Measurements from ENCODE around the gene SSR1.
A peak's percentile ranks its signal among the peaks of the same experiment; 100 is the strongest.
"Not testable (repeated sequence)": the region's sequence is repeated elsewhere in the genome, so short reads cannot be mapped to it uniquely, and the experiment has no call there.

The SSR1 gene

DNA sequence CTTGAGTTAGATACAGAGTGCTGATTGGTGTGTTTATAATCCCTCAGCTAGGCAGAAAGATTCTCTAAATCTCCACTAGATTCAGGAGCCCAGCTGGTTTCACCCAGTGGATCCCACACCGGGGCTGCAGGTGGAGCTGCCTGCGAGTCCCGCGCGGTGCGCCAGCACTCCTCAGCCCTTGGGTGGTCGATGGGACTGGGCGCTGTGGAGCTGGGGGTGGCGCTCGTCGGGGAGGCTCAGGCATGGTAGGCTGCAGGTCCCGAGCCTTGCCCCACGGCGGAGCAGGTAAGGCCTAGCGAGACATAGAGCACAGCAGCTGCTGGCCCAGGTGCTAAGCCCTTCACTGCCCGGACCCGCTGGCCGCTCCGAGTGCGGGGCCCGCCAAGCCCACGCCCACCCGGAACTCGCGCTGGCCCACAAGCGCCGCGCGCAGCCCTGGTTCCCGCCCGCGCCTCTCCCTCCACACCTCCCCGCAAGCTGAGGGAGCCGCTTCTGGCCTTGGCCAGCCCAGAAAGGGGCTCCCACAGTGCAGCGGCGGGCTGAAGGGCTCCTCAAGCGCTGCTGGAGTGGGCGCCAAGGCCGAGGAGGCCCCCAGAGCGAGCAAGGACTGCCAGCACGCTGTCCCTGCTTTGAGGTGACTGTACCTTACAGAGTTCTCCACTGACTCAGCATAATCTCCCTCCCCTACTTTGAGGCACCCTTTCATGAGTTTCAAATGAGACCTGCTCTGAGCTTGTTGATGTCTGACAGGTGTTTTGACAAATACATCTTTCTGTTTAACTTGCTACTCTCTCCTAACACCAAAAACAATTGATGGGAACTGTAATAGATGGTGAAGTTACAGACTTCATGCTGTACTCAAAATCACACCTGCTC, 3.9 kb upstream of the SSR1 start:
- DNase-seq = no peak

DNA sequence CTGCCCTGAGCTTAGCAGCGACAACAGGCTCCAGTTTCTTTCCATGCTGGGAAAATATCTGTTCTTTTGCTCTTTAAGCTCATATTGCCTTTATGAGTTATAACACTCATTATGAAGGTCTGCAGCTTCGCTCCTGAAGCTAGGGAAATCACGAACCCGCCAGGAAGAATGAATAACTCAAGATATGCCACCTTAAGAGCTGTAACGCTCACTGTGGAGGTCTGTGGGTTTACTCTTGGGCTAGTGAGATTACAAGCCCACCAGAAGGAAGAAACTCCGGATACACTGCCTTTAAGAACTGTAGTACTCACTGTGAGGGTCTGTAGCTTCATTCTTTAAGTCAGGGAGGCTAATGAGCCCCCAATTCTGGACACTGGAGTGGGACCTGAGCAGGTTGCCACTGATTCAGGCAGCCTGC, 3.0 kb upstream of the SSR1 start:
- no peak for DNase-seq

DNA sequence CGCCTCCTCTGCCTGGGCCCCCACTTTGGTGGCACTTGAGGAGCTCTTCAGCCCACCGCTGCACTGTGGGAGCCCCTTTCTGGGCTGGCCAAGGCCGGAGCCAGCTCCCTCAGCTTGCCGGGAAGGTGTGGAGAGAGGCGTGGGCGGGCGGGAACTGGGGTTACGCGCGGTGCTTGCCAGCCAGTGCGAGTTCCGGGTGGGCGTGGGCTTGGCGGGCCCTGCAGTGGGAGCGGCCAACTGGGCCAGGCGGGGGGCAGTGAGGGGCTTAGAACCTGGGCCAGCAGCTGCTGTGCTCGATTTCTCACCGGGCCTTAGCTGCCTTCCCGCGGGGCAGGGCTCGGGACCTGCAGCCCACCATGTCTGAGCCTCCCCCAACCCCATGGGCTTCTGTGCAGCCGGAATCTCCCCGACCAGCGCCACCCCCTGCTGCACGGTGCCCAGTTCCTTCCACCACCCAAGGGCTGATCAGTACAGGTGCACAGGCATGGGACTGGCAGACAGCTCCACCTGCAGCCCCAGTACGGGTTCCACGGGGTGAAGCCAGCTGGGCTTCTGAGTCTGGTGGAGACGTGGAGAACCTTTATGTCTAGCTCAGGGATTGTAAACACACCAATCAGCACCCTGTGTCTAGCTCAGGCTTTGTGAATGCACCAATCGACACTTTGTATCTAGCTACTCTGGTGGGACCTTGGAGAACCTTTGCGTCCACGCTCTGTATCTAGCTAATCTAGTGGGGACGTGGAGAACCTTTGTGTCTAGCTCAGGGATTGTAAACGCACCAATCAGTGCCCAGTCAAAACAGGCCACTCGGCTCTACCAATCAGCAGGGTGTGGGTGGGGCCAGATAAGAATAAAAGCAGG, 2.3 kb upstream of the SSR1 start:
- DNase-seq = not testable (repeated sequence)

DNA sequence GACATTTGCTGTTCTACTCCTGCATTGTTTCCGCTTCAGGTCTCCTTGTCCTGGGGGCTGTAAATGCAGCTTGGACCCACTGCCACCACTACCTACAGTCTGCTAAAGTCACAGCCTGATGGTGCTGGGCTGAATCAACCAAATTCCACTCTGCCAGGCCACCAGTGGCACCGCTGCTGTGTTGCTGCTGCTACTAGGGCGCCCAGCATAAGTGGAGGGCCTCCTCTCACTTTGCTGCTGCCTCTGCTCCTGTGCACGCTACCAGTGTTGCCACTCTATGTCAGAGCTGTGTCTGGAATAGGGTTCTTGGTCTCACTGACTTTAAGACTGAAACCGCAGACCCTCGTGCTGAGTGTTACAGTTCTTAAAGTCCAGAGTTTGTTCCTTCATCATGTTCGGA, 1.4 kb upstream of the SSR1 start:
- no peak for DNase-seq

DNA sequence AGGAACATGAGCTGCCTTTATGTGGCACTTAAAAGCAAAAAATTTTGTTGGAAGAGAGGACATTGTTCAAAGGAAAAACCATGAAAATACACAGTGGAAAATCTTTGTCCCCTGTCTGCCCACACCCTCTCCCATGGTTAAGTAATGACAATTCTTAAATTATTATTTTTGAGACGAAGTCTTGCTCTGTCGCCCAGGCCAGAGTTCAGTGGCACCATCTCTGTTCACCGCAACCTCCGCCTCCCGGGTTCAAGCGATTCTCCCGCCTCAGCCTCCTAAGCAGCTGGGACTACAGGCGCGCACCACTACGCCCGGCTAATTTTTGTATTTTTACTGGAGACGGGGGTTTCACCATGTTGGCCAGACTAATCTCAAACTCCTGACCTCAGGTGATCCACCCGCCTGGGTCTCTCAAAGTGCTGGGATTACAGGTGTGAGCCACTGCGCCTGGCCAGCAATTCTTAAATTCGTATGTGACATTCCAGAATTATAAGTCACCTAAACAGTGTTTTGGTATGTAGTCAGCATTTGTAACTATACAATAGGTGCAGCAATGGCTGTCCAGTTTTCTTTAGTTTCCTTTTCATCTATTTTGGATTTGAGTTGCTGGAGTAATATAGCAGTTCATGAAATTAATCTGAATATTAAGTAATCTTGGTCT, 636 bp upstream of the SSR1 start:
- DNase-seq = peak; percentile 27

DNA sequence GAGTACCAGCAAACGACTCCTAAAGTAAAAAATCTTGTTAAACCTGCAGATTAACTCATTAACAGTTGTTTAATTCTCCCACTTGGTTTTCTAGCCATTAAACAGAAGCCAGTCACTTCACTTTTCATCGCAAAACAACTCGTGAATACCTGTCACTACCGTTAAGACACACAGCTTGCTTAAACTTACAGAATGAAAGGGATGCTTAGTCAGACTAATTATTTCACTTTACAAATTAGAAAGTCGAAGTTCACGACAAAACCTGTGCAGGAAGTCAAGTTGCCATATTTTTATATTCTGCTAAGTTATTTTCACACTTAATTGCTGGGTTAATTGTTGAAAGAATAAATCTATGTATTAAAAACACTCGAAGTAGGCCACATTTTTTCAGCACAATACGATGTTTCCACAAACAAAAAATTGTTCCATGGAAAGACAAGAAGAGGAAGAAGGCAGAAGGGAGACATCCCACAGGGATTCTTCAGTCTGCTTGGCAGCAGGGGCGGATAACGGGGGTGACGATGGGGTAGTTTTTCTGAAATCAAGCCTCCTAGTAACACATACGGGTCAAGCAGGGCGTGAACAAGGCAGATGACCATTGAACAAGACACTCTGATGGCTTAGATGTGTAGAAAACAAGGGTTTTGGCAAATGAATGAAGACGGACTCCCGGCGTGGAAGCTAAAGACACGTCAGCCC, 933 bp downstream of the SSR1 start:
- DNase-seq = no peak

DNA sequence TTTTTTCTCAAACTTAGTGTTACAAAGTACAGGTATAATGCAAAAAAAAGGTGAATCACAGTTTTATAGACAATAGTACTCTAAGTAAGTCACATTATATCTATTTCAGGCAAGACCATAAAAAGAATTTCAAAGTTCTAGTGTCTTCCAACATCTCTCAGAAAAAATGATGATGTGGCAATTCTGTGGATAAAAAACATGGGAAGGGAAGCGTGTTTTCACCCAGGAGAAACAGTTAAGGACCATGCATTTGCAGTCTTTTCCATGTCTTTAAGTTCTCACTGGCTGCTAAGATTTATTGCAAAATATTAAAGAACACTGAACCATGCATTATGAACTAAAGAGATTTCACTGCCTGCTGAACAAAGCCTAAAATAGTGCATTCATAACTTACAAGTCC, 1.8 kb downstream of the SSR1 start:
- DNase-seq = no peak

DNA sequence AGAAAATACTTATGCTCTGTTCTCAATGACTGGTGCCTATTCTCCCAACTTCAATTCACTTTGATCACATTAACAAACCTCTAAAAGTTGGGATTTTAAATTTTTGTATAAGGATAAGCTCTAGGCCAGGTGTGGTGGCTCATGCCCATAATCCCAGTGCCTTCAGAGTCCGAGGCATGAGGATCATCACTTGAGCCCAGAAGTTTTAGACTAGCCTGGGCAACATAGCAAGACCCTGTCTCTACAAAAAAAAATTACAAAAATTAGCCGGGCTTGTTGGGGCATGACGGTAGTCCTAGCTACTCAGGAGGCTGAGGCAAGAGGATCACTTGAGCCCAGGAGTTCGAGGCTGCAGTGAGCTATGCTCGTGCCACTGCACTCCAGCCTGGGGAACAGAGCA, 3.9 kb downstream of the SSR1 start:
- DNase-seq = no peak

DNA sequence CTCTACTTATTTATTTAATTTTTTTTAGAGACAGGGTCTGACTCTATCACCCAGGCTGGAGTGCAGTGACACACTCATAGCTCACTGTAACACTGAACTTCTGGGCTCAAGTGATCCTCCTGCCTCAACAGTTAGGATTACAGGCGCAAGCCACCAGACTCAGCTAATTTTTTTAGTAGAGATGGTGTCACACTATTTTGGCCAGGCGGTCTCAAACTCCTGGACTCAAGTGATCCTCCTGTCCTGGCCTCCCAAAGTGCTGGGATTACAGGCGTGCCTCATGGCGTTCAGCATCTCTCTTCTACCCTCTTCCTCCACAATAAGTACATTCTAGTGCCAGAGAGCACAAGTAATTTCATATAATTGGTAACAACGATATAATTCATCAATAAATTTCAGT, 5.5 kb downstream of the SSR1 start:
- DNase-seq = no peak

DNA sequence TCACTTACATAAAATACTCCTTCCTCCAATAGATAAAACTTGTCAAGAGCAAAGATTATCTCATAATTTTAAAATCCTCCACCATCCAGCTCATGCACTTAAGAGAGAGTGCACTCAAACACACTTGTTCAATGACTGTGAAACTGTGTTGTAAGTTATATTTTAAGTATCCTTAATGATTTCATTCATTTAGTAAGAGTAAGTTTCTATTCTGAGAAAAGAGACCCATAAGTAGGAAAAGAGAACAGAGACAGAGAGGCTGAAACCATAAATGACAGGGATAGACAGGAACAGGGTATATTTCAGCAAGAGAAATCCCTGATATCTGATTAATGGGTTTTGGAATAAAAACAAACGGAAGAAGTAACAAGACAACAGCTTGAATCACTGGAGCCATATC, 8.2 kb downstream of the SSR1 start:
- DNase-seq = no peak

DNA sequence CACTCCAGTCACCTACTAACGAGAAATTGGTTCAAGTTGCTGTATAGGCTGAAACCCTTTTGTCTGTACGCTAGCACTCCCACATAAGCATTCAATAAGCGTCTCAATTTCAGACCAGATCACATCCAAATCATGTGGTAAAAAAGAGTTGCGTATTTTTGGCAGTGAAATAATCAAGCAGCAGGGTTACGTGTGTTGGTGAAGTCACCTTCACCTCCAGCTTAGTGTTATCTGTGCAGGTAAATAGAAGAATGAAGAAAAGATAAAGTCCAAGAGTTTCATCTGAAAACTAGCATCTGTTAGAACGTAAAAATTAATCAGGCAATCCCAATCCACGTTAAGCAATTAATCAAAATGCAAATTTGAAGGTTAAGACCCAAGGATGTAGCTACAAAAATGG, 11.3 kb downstream of the SSR1 start:
- no peak for DNase-seq

DNA sequence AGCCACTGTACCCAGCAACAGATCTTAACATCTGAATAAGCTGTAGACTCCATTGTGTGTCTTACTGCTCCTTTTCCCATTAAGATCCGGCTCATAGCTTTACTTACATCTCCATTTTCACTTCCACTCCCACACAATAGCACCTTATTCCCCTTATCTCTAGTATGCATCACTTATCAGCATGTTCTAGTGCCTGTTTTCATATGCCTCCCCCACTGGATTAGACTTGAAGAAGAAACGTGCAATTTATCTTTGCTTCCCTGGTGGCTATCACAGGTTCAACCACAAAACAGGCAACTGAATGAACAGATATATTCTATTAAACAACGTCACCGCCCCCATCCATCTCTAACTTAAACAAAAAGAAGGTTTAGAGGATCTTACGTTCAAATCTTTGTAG, 12.1 kb downstream of the SSR1 start:
- DNase-seq = no peak

DNA sequence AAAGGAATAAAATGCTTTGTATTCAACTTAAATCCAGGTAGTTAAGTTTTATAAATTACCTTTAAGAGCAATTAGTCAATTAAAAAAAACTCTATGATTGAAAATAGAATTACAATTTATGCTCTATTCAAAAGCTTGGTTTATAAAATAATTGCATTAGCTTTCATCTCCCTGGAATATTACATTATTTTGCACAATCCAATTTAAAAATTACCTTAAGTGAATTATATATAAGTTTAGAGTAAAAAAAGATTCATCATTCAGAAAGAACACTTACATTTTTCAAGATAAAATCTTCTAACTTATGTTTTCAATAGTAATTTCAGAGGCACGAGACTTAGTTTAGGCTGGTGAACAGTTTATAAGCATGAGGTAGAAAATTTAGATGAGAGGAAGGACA, 14.9 kb downstream of the SSR1 start:
- no peak for DNase-seq

DNA sequence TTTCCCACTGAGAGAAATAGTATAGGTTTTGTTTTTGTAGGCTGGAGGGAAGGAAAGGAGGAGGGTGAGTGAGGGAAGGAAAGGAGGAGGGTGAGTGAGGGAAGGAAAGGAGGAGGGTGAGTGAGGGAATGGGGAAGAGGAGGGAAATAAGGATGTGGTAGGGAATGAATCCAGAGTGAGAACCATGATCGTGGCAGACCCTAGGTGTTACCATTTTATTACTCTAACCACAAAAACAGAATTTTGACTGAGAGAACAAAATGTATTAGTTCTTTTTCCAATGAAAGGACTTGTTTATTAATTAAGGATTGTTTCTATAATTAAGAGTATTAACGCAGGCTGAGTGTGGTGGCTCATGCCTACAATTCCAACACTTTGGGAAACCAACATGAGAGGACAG, 16.4 kb downstream of the SSR1 start:
- DNase-seq = no peak

DNA sequence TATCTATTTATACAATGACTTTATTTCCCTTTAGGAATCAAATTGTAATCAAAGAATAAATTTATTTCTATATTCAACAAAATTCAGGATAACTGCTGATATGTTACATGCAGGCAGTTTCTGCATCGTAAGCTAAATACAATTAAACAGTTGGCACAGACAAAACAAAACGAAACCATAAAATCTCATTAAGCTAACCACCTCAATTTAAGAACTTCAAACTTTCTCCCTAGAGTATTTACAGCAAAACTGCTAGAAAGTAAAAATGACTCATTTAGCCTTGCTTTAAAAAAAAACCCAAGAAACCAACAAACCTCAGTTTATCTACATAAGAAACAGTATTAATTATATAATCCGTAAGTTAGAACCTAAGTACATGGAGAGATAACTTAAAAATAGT, 17.1 kb downstream of the SSR1 start:
- no peak for DNase-seq

DNA sequence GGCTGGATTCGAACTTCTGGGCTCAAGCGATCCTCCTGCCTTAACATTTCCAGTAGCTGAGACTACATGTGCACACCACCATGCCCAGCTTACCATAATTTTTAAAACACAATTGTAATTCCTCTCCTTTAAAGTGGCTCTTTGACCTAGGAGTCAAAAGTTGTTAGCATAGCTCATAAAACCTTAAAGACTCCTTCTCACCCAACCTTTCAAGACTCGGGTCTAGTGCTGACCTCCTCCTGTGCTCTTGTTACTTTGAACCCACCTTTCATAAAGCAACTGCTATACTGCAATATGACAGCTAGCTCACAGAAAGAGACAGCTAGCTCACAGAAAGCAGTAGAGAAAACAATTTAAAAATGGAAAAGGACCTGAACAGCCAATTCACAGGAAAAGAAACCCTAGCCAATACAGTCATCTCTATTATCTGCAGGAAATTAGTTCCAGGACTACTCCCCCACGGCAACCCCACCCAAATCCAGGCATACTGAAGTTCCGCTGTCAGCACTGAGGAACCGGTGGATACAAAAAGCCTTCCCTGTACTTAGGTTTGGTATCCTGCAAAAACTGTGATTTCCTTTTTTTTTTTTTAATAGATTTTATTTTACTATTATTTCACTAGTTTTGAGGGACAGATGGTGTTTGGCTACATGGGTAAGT, 20.3 kb downstream of the SSR1 start:
- no peak for DNase-seq

DNA sequence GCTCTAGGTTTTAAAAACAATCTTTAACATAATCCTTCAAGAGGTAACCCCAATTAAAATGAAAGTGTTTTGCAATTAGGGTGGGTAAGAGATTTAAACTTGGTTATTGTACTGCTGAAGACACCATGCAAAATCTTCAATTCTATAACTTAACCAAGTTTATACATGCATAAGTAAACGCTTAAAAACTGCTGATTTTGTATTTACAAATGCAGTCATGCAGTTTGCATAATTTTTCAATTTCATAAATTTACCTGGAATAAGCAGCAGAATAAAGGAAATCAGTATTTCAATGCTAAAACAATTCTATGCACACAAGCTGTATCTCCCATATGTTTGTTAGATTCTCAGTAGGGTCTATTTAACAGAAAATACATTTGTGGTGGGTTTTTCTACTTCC, 22.9 kb downstream of the SSR1 start:
- no peak for DNase-seq

DNA sequence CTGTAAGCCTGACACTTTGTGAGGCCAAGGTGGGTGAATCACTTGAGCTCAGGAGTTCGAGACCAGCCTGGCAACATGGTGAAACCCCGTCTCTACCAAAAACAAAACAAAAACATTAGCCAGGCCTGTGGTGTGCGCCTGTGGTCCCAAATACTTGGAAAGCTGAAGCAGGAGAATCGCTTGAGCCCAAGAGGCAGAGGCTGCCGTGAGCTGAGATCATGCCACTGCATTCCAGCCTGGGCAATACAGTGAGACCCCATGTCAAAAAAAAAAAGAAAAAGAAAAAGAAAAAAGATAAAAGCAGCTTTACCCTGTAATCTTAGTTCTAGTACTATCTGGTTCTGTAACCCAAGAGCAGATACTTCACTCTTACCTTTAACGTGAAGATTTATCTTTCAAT, 27.6 kb downstream of the SSR1 start:
- no peak for DNase-seq

DNA sequence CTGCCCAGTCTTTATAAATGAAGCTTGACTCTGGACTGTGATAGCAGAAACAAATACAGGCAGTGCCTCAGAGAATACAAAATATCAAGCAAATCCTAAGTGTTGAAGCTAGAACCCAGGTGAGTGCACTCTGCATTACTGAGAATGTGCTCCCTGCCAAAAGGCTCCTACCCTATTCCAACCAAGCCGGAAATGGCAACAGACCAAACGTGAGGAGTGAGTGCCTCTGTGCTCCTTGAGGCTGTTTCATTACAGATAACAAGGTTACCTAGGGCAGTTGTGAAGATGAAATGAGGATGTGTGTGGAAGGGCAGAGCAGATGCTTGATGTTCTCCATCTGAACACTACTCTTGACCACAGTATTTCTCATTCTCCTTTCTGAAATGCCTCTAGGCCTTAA, 29.3 kb downstream of the SSR1 start:
- peak; percentile 15 for DNase-seq

DNA sequence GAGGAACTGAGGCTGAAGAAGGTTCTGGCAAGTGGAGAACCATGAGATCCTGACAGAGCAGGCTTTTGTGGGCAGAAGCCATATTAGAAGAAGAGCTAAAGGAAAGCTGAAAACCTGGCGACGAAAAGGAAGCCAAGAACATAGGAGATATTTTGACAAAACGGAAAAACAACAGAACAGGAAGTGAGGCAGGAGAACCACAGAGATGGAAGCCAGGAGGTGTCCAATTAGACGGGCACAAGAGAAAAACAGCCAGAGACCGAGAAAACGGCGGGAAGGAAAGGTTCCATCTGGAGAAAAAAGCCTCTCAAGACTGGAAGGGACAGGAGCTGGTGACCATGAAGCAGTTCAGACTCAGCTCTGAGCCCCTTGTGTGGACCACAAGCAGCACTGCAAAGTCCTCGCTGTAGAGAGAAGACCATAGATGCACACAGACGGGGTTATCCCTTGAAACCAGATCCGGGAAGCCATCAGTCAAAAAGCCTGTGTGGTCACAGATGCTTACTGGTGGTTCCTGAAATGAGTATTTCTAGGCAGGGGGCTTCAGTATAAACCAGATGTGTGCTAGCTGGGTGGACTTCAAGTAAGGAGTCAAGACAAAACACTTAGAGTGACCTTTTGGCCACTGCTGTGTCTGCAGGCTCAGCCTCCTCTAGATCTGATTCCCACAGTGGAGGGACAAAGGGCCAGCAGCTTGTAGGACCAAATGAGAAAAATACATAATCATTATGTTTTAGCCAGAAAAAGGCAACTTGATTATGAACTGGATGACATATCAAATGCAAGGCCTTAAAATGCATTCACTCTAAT, 30.7 kb downstream of the SSR1 start:
- peak; percentile 22 for DNase-seq

DNA sequence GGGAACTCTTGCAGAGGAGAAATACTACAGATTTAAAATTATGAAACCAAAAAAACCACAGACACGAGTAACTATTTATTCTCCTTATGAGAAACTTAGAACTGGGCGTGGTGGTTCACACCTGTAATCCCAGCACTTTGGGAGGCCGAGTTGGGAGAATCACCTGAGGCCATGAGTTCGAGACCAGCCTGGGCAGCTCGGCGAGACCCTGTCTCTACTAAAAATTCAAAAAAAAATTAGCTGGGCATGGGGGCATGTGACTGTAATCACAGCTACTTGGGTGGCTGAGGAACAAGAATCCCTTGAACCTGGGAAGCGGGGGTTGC, 36.8 kb downstream of the SSR1 start:
- DNase-seq = no peak

DNA sequence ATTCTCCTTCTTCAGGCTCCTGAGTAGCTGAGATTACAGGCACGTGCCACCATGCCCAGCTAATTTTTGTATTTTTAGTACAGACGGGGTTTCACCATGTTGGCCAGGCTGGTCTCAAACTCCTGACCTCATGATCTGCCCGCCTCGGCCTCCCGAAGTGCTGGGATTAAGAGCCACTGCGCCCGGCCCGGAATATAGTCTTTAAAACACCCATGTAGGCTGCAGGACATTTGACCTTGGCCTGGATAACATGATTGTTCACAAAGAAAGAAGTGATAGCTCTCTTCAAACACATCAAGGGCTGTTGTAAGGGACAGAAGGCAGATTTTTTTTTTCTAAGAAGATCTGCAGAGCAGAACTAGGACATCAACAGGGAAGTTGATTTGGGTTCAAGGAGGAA, 38.5 kb downstream of the SSR1 start:
- not testable (repeated sequence) for DNase-seq

Measured in stimulated activated CD8-positive, alpha-beta memory T cell treated with anti-CD3 and anti-CD28 coated beads, Interleukin-4, amount 100 ng/mL, for 48 hours (primary cell).